ENCODE data around the gene GTF3C2. TPM values are rescaled to one million over a fixed set of nuclear protein-coding genes. Genes with fewer than 3 reads are reported as not detected.
A peak's percentile ranks its signal among the peaks of the same experiment; 100 is the strongest.
"Not testable (repeated sequence)": the region's sequence is repeated elsewhere in the genome, so short reads cannot be mapped to it uniquely, and the experiment has no call there.

GTF3C2 gene
- total RNA-seq, 1 donor = 33.4 TPM

GRCh38 chr2:27320958-27321543 is 35.5 kb downstream of the GTF3C2 start:
- TF ChIP-seq CTCF (IDR thresholded peaks at IDR 0.05; ENCODE audit: insufficient read depth, low read length) = peak; percentile 73
- peak overlapping the region; percentile 39 for H3K4me3 ChIP-seq (ENCODE audit: low read depth, low read length)
- DNase-seq (ENCODE audit: low read depth) = peak; percentile 98

- DNase-seq (ENCODE audit: low read depth); H3K4me3 ChIP-seq (ENCODE audit: low read depth, low read length): not testable (repeated sequence)
These were observed 36.7 kb downstream of the GTF3C2 start for GRCh38 chr2:27319839-27320238.

- DNase-seq (ENCODE audit: low read depth) = peak; percentile 15
- no peak for TF ChIP-seq CTCF (IDR thresholded peaks at IDR 0.05; ENCODE audit: insufficient read depth, low read length)
- H3K4me3 ChIP-seq (ENCODE audit: low read depth, low read length) = no peak overlapping the region
These were observed 39.7 kb downstream of the GTF3C2 start for GRCh38 chr2:27316655-27317412.

GRCh38 chr2:27315122-27315521 is 41.4 kb downstream of the GTF3C2 start:
- no peak for TF ChIP-seq CTCF (IDR thresholded peaks at IDR 0.05; ENCODE audit: insufficient read depth, low read length)
- no peak for DNase-seq (ENCODE audit: low read depth)
- no peak overlapping the region for H3K4me3 ChIP-seq (ENCODE audit: low read depth, low read length)

GRCh38 chr2:27314709-27315108 is 41.9 kb downstream of the GTF3C2 start:
- no peak for DNase-seq (ENCODE audit: low read depth)
- no peak for TF ChIP-seq CTCF (IDR thresholded peaks at IDR 0.05; ENCODE audit: insufficient read depth, low read length)

GRCh38 chr2:27313882-27314645 is 42.5 kb downstream of the GTF3C2 start:
- DNase-seq (ENCODE audit: low read depth) = no peak
- H3K4me3 ChIP-seq (ENCODE audit: low read depth, low read length) = no peak overlapping the region
- no peak for TF ChIP-seq CTCF (IDR thresholded peaks at IDR 0.05; ENCODE audit: insufficient read depth, low read length)

More at GRCh38 chr2:27314709-27315108, 41.9 kb downstream of the GTF3C2 start:
- H3K4me3 ChIP-seq (ENCODE audit: low read depth, low read length) = no peak overlapping the region

GRCh38 chr2:27312152-27312551 is 44.4 kb downstream of the GTF3C2 start:
- no peak overlapping the region for H3K4me3 ChIP-seq (ENCODE audit: low read depth, low read length)
- DNase-seq (ENCODE audit: low read depth) = no peak
- no peak for TF ChIP-seq CTCF (IDR thresholded peaks at IDR 0.05; ENCODE audit: insufficient read depth, low read length)

Measured in fibroblast of the aortic adventitia (primary cell).